22Rv1 (cell line): Measurements from ENCODE around the gene NKAIN1.

ENCODE experiments used
- CTCF ChIP-seq: fragments of 450-650 bp; IDR thresholded peaks from 2 replicates; pipeline ENCODE4 v1.5.1; 2017; ENCODE audit warnings: mild to moderate bottlenecking
- ZFX ChIP-seq: fragments of 450-650 bp; IDR thresholded peaks from 2 replicates; pipeline ENCODE4 v1.6.1; 2017; ENCODE audit warnings: antibody characterized with exemption, borderline replicate concordance

- no peak for TF ChIP-seq CTCF
- TF ChIP-seq ZFX = no peak
Observed at GRCh38 chr1:31258581-31258980, 18.9 kb upstream of the NKAIN1 start.
